Immature natural killer cell (primary cell): ENCODE data around the gene S100A10. TPM values are rescaled to one million over a fixed set of nuclear protein-coding genes. Genes with fewer than 3 reads are reported as not detected.

Experiments used
- DNase-seq, 3 donors: peaks; one replicate each; pipeline ENCODE4 v3.0.0; 2022; ENCODE audit warnings: mixed read lengths in 1 of 3
- H3K27ac Mint-ChIP-seq, 6 donors: one replicate each; pipeline ENCODE4 v1.8.0; 2020; ENCODE audit warnings: mixed read lengths in 6 of 6, mild to moderate bottlenecking in 5 of 6, inconsistent platforms in 4 of 6, moderate library complexity in 3 of 6
- H3K27me3 Mint-ChIP-seq, 3 donors: one replicate each; pipeline ENCODE4 v1.8.0; 2020 to 2021; ENCODE audit warnings: low read depth in 3 of 3, mild to moderate bottlenecking in 3 of 3, mixed read lengths in 3 of 3, moderate library complexity in 3 of 3, inconsistent platforms in 1 of 3
- H3K36me3 Mint-ChIP-seq, 3 donors: one replicate each; pipeline ENCODE4 v1.8.0; 2020; ENCODE audit warnings: mixed read lengths in 3 of 3, inconsistent platforms in 2 of 3, mild to moderate bottlenecking in 2 of 3
- H3K4me1 Mint-ChIP-seq, 2 donors: one replicate each; pipeline ENCODE4 v1.8.0; 2020; ENCODE audit warnings: inconsistent platforms in 2 of 2, mild to moderate bottlenecking in 2 of 2, mixed read lengths in 2 of 2, moderate library complexity in 1 of 2
- H3K4me3 Mint-ChIP-seq, 5 donors: one replicate each; pipeline ENCODE4 v1.8.0; 2020; ENCODE audit warnings: mild to moderate bottlenecking in 5 of 5, mixed read lengths in 5 of 5, inconsistent platforms in 3 of 5, moderate library complexity in 3 of 5
- H3K9me3 Mint-ChIP-seq, 6 donors: one replicate each; pipeline ENCODE4 v1.8.0; 2020; ENCODE audit warnings: mild to moderate bottlenecking in 6 of 6, mixed read lengths in 6 of 6, inconsistent platforms in 4 of 6, moderate library complexity in 3 of 6
- polyA plus RNA-seq, 3 donors: library from polyadenylated mRNA; unstranded; fragments of 300-500 nt; fragmentation: Illumina TruSeq; gene quantifications; one replicate each; pipeline ENCODE4 v1.2.3, GENCODE V29; 2021

S100A10 gene
- polyA plus RNA-seq, 3 donors from 2014 or later, result 445 to 680 (median 567) TPM

- no peaks in the 10 kb centered on the region for H3K36me3 Mint-ChIP-seq
- H3K4me3 Mint-ChIP-seq, result no peak overlapping the region
- no peaks in the 10 kb centered on the region for H3K4me1 Mint-ChIP-seq
- peaks cover 5 to 15% (median 5%) of the 10 kb centered on the region in 3 donors for H3K27me3 Mint-ChIP-seq
- no peak overlapping the region for H3K27ac Mint-ChIP-seq
- DNase-seq, result no peak
- peaks cover 0 to 1% (median 0%) of the 10 kb centered on the region in 6 donors for H3K9me3 Mint-ChIP-seq
These were observed 9.3 kb upstream of the S100A10 start for GRCh38 chr1:152002960-152003359.

GRCh38 chr1:152001631-152002584 lies 8.2 kb upstream of the S100A10 start:
- Mint-ChIP-seq H3K4me3 (no peak overlapping the region), H3K27me3 (peaks cover 4 to 15% (median 5%) of the 10 kb centered on the region in 3 donors), H3K4me1 (no peaks in the 10 kb centered on the region), H3K9me3 (no peaks in the 10 kb centered on the region), H3K36me3 (no peaks in the 10 kb centered on the region), H3K27ac (no peak overlapping the region)
- DNase-seq, result peak; percentile 60 to 66 (median 62)

- H3K9me3 Mint-ChIP-seq, result no peaks in the 10 kb centered on the region
- no peak overlapping the region for H3K4me3 Mint-ChIP-seq
- H3K36me3 Mint-ChIP-seq, result no peaks in the 10 kb centered on the region
- no peak overlapping the region for H3K27ac Mint-ChIP-seq
- H3K4me1 Mint-ChIP-seq, result no peaks in the 10 kb centered on the region
- DNase-seq, result no peak
- peaks cover 4 to 13% (median 5%) of the 10 kb centered on the region in 3 donors for H3K27me3 Mint-ChIP-seq
These were observed 7.4 kb upstream of the S100A10 start for GRCh38 chr1:152000964-152001630.

GRCh38 chr1:151998611-151999362 lies 5.1 kb upstream of the S100A10 start:
- Mint-ChIP-seq H3K36me3 (no peaks in the 10 kb centered on the region), H3K27ac (peak overlapping the region in 1 of 6 donors; percentile 46), H3K27me3 (peaks cover 5 to 13% (median 10%) of the 10 kb centered on the region in 3 donors), H3K4me3 (no peak overlapping the region), H3K9me3 (no peaks in the 10 kb centered on the region), H3K4me1 (peaks cover 6% of the 10 kb centered on the region in 2 donors)
- no peak for DNase-seq

GRCh38 chr1:151997284-151997570 lies 3.6 kb upstream of the S100A10 start:
- no peak overlapping the region for H3K27ac Mint-ChIP-seq
- peaks cover 16% of the 10 kb centered on the region in 2 donors for H3K4me1 Mint-ChIP-seq
- H3K36me3 Mint-ChIP-seq, result no peaks in the 10 kb centered on the region

GRCh38 chr1:151995774-151996173 lies 2.1 kb upstream of the S100A10 start:
- no peaks in the 10 kb centered on the region for H3K9me3 Mint-ChIP-seq
- DNase-seq, result no peak
- no peaks in the 10 kb centered on the region for H3K36me3 Mint-ChIP-seq
- H3K4me1 Mint-ChIP-seq, result peaks cover 30 to 31% of the 10 kb centered on the region in 2 donors
- peaks cover 4 to 10% (median 8%) of the 10 kb centered on the region in 3 donors for H3K27me3 Mint-ChIP-seq
- peak overlapping the region in 2 of 6 donors; percentile 20 to 86 for H3K27ac Mint-ChIP-seq
- H3K4me3 Mint-ChIP-seq, result no peak overlapping the region

More at GRCh38 chr1:151997284-151997570, 3.6 kb upstream of the S100A10 start:
- Mint-ChIP-seq H3K4me3 (no peak overlapping the region), H3K9me3 (no peaks in the 10 kb centered on the region), H3K27me3 (peaks cover 10 to 13% (median 12%) of the 10 kb centered on the region in 3 donors)
- no peak for DNase-seq

- no peak for DNase-seq
- H3K4me1 Mint-ChIP-seq, result peaks cover 35 to 39% of the 10 kb centered on the region in 2 donors
- peaks cover 2 to 10% (median 5%) of the 10 kb centered on the region in 3 donors for H3K27me3 Mint-ChIP-seq
- H3K4me3 Mint-ChIP-seq, result peak overlapping the region; percentile 22 to 61 (median 44)
- H3K36me3 Mint-ChIP-seq, result no peaks in the 10 kb centered on the region
- H3K9me3 Mint-ChIP-seq, result no peaks in the 10 kb centered on the region
- H3K27ac Mint-ChIP-seq, result peak overlapping the region in 4 of 6 donors; percentile 23 to 86 (median 60)
These were observed 1.3 kb upstream of the S100A10 start for GRCh38 chr1:151994956-151995355.

- Mint-ChIP-seq H3K27ac (peak overlapping the region; percentile 86 to 98 (median 92)), H3K4me1 (peaks cover 42 to 48% of the 10 kb centered on the region in 2 donors), H3K36me3 (no peaks in the 10 kb centered on the region), H3K4me3 (peak overlapping the region; percentile 89 to 99 (median 97)), H3K9me3 (no peaks in the 10 kb centered on the region), H3K27me3 (peaks cover 2 to 10% (median 5%) of the 10 kb centered on the region in 3 donors)
- peak; percentile 41 to 46 (median 43) for DNase-seq
These were observed 450 bp downstream of the S100A10 start for GRCh38 chr1:151993084-151993733.

- peaks cover 0 to 3% (median 0%) of the 10 kb centered on the region in 3 donors for H3K36me3 Mint-ChIP-seq
- H3K4me3 Mint-ChIP-seq, result peak overlapping the region; percentile 89 to 99 (median 97)
- peaks cover 0 to 10% (median 5%) of the 10 kb centered on the region in 3 donors for H3K27me3 Mint-ChIP-seq
- H3K4me1 Mint-ChIP-seq, result peaks cover 46 to 54% of the 10 kb centered on the region in 2 donors
- no peaks in the 10 kb centered on the region for H3K9me3 Mint-ChIP-seq
- DNase-seq, result no peak
- H3K27ac Mint-ChIP-seq, result peak overlapping the region; percentile 86 to 98 (median 92)
These were observed 1.2 kb downstream of the S100A10 start for GRCh38 chr1:151992303-151993083.

GRCh38 chr1:151991663-151992302 lies 1.9 kb downstream of the S100A10 start:
- Mint-ChIP-seq H3K36me3 (peaks cover 0 to 3% (median 0%) of the 10 kb centered on the region in 3 donors), H3K27ac (peak overlapping the region; percentile 32 to 98 (median 88)), H3K27me3 (peaks cover 0 to 10% (median 5%) of the 10 kb centered on the region in 3 donors), H3K9me3 (no peaks in the 10 kb centered on the region), H3K4me3 (peak overlapping the region; percentile 64 to 99 (median 90)), H3K4me1 (peaks cover 46 to 54% of the 10 kb centered on the region in 2 donors)
- DNase-seq, result no peak

GRCh38 chr1:151990856-151991198 lies 2.8 kb downstream of the S100A10 start:
- Mint-ChIP-seq H3K36me3 (peaks cover 0 to 3% (median 0%) of the 10 kb centered on the region in 3 donors), H3K27me3 (peaks cover 0 to 10% (median 5%) of the 10 kb centered on the region in 3 donors), H3K9me3 (no peaks in the 10 kb centered on the region), H3K27ac (peak overlapping the region in 4 of 6 donors; percentile 8 to 33 (median 24)), H3K4me1 (peaks cover 46 to 61% of the 10 kb centered on the region in 2 donors), H3K4me3 (no peak overlapping the region)
- no peak for DNase-seq
